Keratinocyte (primary cell): ENCODE measurements around the gene SERF2. TPM values are rescaled to one million over a fixed set of nuclear protein-coding genes. Genes with fewer than 3 reads are reported as not detected.
A peak's percentile ranks its signal among the peaks of the same experiment; 100 is the strongest.

Experiments
- DNase-seq: peaks from one replicate; pipeline ENCODE4 v3.0.0-alpha.2; 2011; ENCODE audit warnings: low read depth, missing footprints, low spot score
- FAIRE-seq: peaks from 2 replicates; lab custom pipeline; 2011; peaks lifted over from hg19 to GRCh38; lab: Jason Lieb, UNC
- H2AFZ ChIP-seq: 2 replicates; pipeline ENCODE4 v1.6.0; 2012; ENCODE audit warnings: low read length, control low read depth, inconsistent platforms; ENCODE audit not compliant: control insufficient read depth
- H3K27ac ChIP-seq: 2 replicates; pipeline ENCODE4 v1.5.1; 2011; ENCODE audit warnings: low read length; ENCODE audit not compliant: control insufficient read depth, insufficient read depth
- H3K27me3 ChIP-seq: 3 replicates; pipeline ENCODE4 v1.6.0; 2011; ENCODE audit warnings: low read length; ENCODE audit not compliant: control insufficient read depth, insufficient read depth; ENCODE audit errors: extremely low read depth
- H3K36me3 ChIP-seq, 2 experiments: 2 replicates in 1 of 2; 3 replicates in 1 of 2; pipeline ENCODE4 v1.5.1; 2011; ENCODE audit warnings: low read length in 2 of 2, mild to moderate bottlenecking in 1 of 2; ENCODE audit not compliant: control insufficient read depth in 2 of 2, insufficient read depth in 2 of 2; ENCODE audit errors: extremely low read depth in 1 of 2
- H3K4me1 ChIP-seq: 3 replicates; pipeline ENCODE4 v1.5.1; 2011; ENCODE audit warnings: low read length; ENCODE audit not compliant: control insufficient read depth, insufficient read depth; ENCODE audit errors: extremely low read depth
- H3K4me2 ChIP-seq: 3 replicates; pipeline ENCODE4 v1.6.0; 2011; ENCODE audit warnings: low read depth, low read length; ENCODE audit not compliant: control insufficient read depth, insufficient read depth; ENCODE audit errors: extremely low read depth
- H3K4me3 ChIP-seq, 3 experiments: fragments of 200-600 bp in 1 of 3; sonication (generic) in 1 of 3; 2 replicates in 2 of 3; 3 replicates in 1 of 3; pipeline ENCODE4 v1.5.1; 2011 to 2016; ENCODE audit warnings: low read length in 3 of 3, mild to moderate bottlenecking in 3 of 3, control low read depth in 2 of 3, inconsistent platforms in 1 of 3, low read depth in 1 of 3, mixed read lengths in 1 of 3, mixed run types in 1 of 3, moderate library complexity in 1 of 3; ENCODE audit not compliant: control insufficient read depth in 2 of 3, insufficient read depth in 2 of 3; ENCODE audit errors: extremely low read depth in 1 of 3
- H3K79me2 ChIP-seq: 2 replicates; pipeline ENCODE4 v1.6.0; 2012; ENCODE audit warnings: low read length; ENCODE audit not compliant: control insufficient read depth, insufficient read depth
- H3K9ac ChIP-seq: 3 replicates; pipeline ENCODE4 v1.6.0; 2011; ENCODE audit warnings: low read length; ENCODE audit not compliant: control insufficient read depth, insufficient read depth; ENCODE audit errors: extremely low read depth
- H3K9me1 ChIP-seq: 3 replicates; pipeline ENCODE4 v1.6.0; 2011; ENCODE audit warnings: low read length; ENCODE audit not compliant: control insufficient read depth, insufficient read depth; ENCODE audit errors: extremely low read depth
- H3K9me3 ChIP-seq: 2 replicates; pipeline ENCODE4 v1.5.1; 2012; ENCODE audit warnings: low read depth, low read length; ENCODE audit not compliant: control insufficient read depth
- H4K20me1 ChIP-seq: 3 replicates; pipeline ENCODE4 v1.6.0; 2011; ENCODE audit warnings: low read length; ENCODE audit not compliant: control insufficient read depth, insufficient read depth; ENCODE audit errors: extremely low read depth
- CTCF ChIP-seq, 3 experiments: IDR thresholded peaks in 1 of 3; conservative IDR thresholded peaks in 1 of 3; optimal IDR thresholded peaks in 1 of 3; 2 replicates in 2 of 3; 3 replicates in 1 of 3; pipeline versions ENCODE3 to v1.5.1; 2011; ENCODE audit warnings: low read length in 3 of 3, mild to moderate bottlenecking in 3 of 3, moderate library complexity in 2 of 3, control low read depth in 1 of 3, inconsistent platforms in 1 of 3; ENCODE audit not compliant: insufficient read depth in 2 of 3; ENCODE audit errors: extremely low read depth in 1 of 3
- EZH2 ChIP-seq: IDR thresholded peaks from one replicate; pipeline ENCODE4 v1.6.1; 2012; ENCODE audit warnings: inconsistent platforms, mild to moderate bottlenecking, low read length, moderate library complexity
- dilution Hi-C: fragments of 300-500 bp; cut with MboI; formaldehyde crosslinking; loops from one replicate; pipeline ENCODE4 v1.7.0; 2020; ENCODE audit warnings: low sequenced_read_pairs; ENCODE audit not compliant: extremely low pct_ligation_motif_present
- polyA plus RNA-seq, 5 experiments: library from polyadenylated mRNA; depleted of rRNA in 3 of 5; stranded (reverse) in 3 of 5; stranded (forward) in 1 of 5; unstranded in 1 of 5; fragments of >200 nt; gene quantifications; 1 replicate in 1 of 5; 2 replicates in 3 of 5; 3 replicates in 1 of 5; pipeline versions ENCODE4 v1.2.1 to v1.2.3, GENCODE V29; 2011 to 2012; ENCODE audit warnings: missing spikeins in 2 of 5, low read depth in 1 of 5, low replicate concordance in 1 of 5

The SERF2 gene
- polyA plus RNA-seq, 1 donor (not counting 4 experiments of a cell fraction or from before 2014, with no cell fraction given): 534 TPM

DNA sequence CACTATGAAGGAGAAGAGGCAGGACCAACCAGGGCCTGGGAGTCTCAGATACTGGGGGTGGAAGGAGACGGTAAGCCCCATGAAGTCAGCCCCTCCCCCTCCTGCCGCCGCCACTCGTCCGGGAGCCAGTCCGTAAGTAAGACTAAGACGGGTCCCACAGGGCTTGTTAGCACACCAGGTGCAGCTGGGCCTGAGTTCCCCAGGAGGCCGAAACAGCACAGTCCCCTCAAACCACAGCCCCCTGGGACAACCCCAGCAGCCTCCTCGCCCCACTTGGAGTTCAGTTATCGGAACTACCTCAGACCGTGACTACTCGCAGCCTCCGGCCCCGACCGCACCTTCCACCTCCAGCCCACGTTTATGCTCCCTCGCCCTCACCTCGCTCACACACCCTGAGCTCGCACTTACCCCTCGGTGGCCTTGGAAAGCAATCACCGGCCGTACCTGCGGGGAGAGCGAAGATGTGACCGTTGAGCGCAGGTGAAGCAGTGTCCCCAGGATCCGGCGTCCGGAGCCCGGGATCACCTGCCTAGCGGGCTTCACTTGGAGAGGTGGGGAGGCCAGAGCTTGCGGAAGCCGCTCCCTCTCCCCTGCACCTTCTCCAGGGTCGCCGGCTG is 15.9 kb upstream of the SERF2 start:
- Histone ChIP-seq H3K27me3 (no peaks in the 10 kb centered on the region), H3K4me3 (peak overlapping the region; percentile 48 to 92 (median 82)), H3K27ac (peak overlapping the region; percentile 55), H3K36me3 (peaks cover 9 to 22% of the 10 kb centered on the region in 2 experiments), H3K4me1 (peaks cover 20% of the 10 kb centered on the region), H4K20me1 (no peaks in the 10 kb centered on the region), H3K79me2 (no peaks in the 10 kb centered on the region), H3K9me1 (no peaks in the 10 kb centered on the region), H3K9ac (peak overlapping the region; percentile 87), H3K4me2 (peak overlapping the region; percentile 97), H2AFZ (peak overlapping the region; percentile 88), H3K9me3 (no peaks in the 10 kb centered on the region)
- dilution Hi-C loops: no loop called here
- TF ChIP-seq CTCF (optimal IDR thresholded peaks at IDR 0.05 in 1 of 3, IDR thresholded peaks at IDR 0.05 in 1 of 3, conservative IDR thresholded peaks at IDR 0.05 in 1 of 3; ENCODE audit: extremely low read depth in 1 of 3, insufficient read depth in 2 of 3, low read length in 3 of 3) (no peak), EZH2 (no peak)
- DNase-seq: no peak
- FAIRE-seq: no peak

GRCh38 chr15:43776718-43777266 is 15.3 kb upstream of the SERF2 start, which contains the start of gene ELL3:
ELL3 (minus strand) TSS chr15:43776966; CDS start chr15:43776901, 65 bp downstream.
- peak within 1 kb of the TSS; percentile 74 for H3K27ac ChIP-seq
- DNase-seq (no peak), FAIRE-seq (no peak)
- H4K20me1 ChIP-seq: no peaks in the 10 kb centered on the region
- peak within 1 kb of the TSS; percentile 98 for H2AFZ ChIP-seq
- no peaks in the 10 kb centered on the region for H3K9me1 ChIP-seq
- peak within 1 kb of the TSS; percentile 97 for H3K4me2 ChIP-seq
- peaks cover 7 to 17% of the 10 kb centered on the region in 2 experiments for H3K36me3 ChIP-seq
- peak within 1 kb of the TSS; percentile 87 for H3K9ac ChIP-seq
- H3K4me3 ChIP-seq: peak within 1 kb of the TSS; percentile 48 to 92 (median 82)
- TF ChIP-seq EZH2: no peak
- TF ChIP-seq CTCF (optimal IDR thresholded peaks at IDR 0.05 in 1 of 3, IDR thresholded peaks at IDR 0.05 in 1 of 3, conservative IDR thresholded peaks at IDR 0.05 in 1 of 3; ENCODE audit: extremely low read depth in 1 of 3, insufficient read depth in 2 of 3, low read length in 3 of 3): peak in 1 of 3 experiments; percentile 1
- no peaks in the 10 kb centered on the region for H3K27me3 ChIP-seq
- dilution Hi-C loops: no loop called here
- H3K4me1 ChIP-seq: peaks cover 15% of the 10 kb centered on the region
- H3K9me3 ChIP-seq: no peaks in the 10 kb centered on the region
- H3K79me2 ChIP-seq: no peaks in the 10 kb centered on the region
